ENCODE measurements around the gene GALNTL6. TPM values are rescaled to one million over a fixed set of nuclear protein-coding genes. Genes with fewer than 3 reads are reported as not detected.

The GALNTL6 gene
- total RNA-seq, 1 donor from 2014 or later: 1.7 TPM

- Mint-ChIP-seq H3K36me3 (peaks cover 4% of the 10 kb centered on the region), H3K9me3 (peaks cover 9% of the 10 kb centered on the region), H3K27ac (no peak overlapping the region), H3K4me1 (ENCODE audit: unreplicated experiment) (no peaks in the 10 kb centered on the region), H3K27me3 (no peaks in the 10 kb centered on the region), H3K4me3 (no peak overlapping the region)
- DNase-seq (ENCODE audit: extremely low spot score, unreplicated experiment): no peak
- no peak for TF ChIP-seq CTCF (conservative IDR thresholded peaks at IDR 0.05)
These were observed 1052.4 kb downstream of the GALNTL6 start for GRCh38 chr4:172865531-172866127.

GRCh38 chr4:172866421-172866820, 1053.2 kb downstream of the GALNTL6 start:
- no peaks in the 10 kb centered on the region for H3K4me1 Mint-ChIP-seq (ENCODE audit: unreplicated experiment)
- no peaks in the 10 kb centered on the region for H3K27me3 Mint-ChIP-seq
- H3K27ac Mint-ChIP-seq: no peak overlapping the region
- H3K9me3 Mint-ChIP-seq: peaks cover 9% of the 10 kb centered on the region
- H3K4me3 Mint-ChIP-seq: no peak overlapping the region
- DNase-seq (ENCODE audit: extremely low spot score, unreplicated experiment): no peak
- H3K36me3 Mint-ChIP-seq: peaks cover 4% of the 10 kb centered on the region
- no peak for TF ChIP-seq CTCF (conservative IDR thresholded peaks at IDR 0.05)

- TF ChIP-seq CTCF (conservative IDR thresholded peaks at IDR 0.05): no peak
- no peak for DNase-seq (ENCODE audit: extremely low spot score, unreplicated experiment)
- H3K4me1 Mint-ChIP-seq (ENCODE audit: unreplicated experiment): no peaks in the 10 kb centered on the region
- no peak overlapping the region for H3K4me3 Mint-ChIP-seq
- no peak overlapping the region for H3K27ac Mint-ChIP-seq
- H3K9me3 Mint-ChIP-seq: peaks cover 5% of the 10 kb centered on the region
- peaks cover 4% of the 10 kb centered on the region for H3K36me3 Mint-ChIP-seq
- no peaks in the 10 kb centered on the region for H3K27me3 Mint-ChIP-seq
These were observed 1054.6 kb downstream of the GALNTL6 start for GRCh38 chr4:172867835-172868234.

- H3K36me3 Mint-ChIP-seq: peaks cover 4% of the 10 kb centered on the region
- H3K27ac Mint-ChIP-seq: no peak overlapping the region
- no peak for TF ChIP-seq CTCF (conservative IDR thresholded peaks at IDR 0.05)
- no peaks in the 10 kb centered on the region for H3K4me1 Mint-ChIP-seq (ENCODE audit: unreplicated experiment)
- no peak overlapping the region for H3K4me3 Mint-ChIP-seq
- H3K9me3 Mint-ChIP-seq: peaks cover 5% of the 10 kb centered on the region
- H3K27me3 Mint-ChIP-seq: no peaks in the 10 kb centered on the region
- no peak for DNase-seq (ENCODE audit: extremely low spot score, unreplicated experiment)
These were observed 1055.1 kb downstream of the GALNTL6 start for GRCh38 chr4:172868271-172868670.

- Mint-ChIP-seq H3K4me3 (no peak overlapping the region), H3K36me3 (no peaks in the 10 kb centered on the region), H3K4me1 (ENCODE audit: unreplicated experiment) (no peaks in the 10 kb centered on the region), H3K27ac (no peak overlapping the region), H3K27me3 (no peaks in the 10 kb centered on the region), H3K9me3 (no peaks in the 10 kb centered on the region)
- no peak for TF ChIP-seq CTCF (conservative IDR thresholded peaks at IDR 0.05)
- DNase-seq (ENCODE audit: extremely low spot score, unreplicated experiment): no peak
These were observed 1056.5 kb downstream of the GALNTL6 start for GRCh38 chr4:172869621-172870268.
